HepG2 (cell line): Measurements from ENCODE around the gene VGLL4. TPM values are rescaled to one million over a fixed set of nuclear protein-coding genes. Genes with fewer than 3 reads are reported as not detected.

ENCODE experiments used
- BHLHE40 ChIP-seq: IDR thresholded peaks from 2 replicates; pipeline ENCODE4 v1.6.1; 2011; ENCODE audit warnings: low read length, improper control_type of control experiment
- CAMTA2 ChIP-seq: sonication (generic); formaldehyde crosslinking; IDR thresholded peaks from 2 replicates; pipeline ENCODE4 v1.4.0; 2020; ENCODE audit warnings: mild to moderate bottlenecking, missing genetic modification reagents, borderline replicate concordance
- CHD4 ChIP-seq: fragments of 200-600 bp; sonication (generic); IDR thresholded peaks from 2 replicates; pipeline ENCODE4 v1.7.0; 2017; ENCODE audit warnings: mild to moderate bottlenecking, low read length, borderline replicate concordance
- GTF3A ChIP-seq: sonication (generic); formaldehyde crosslinking; conservative IDR thresholded peaks from 2 replicates; pipeline ENCODE4 v1.4.0; 2020; ENCODE audit warnings: mild to moderate bottlenecking, missing genetic modification reagents
- GZF1 ChIP-seq: sonication (generic); formaldehyde crosslinking; IDR thresholded peaks from 2 replicates; pipeline ENCODE4 v1.5.1; 2020; ENCODE audit warnings: mild to moderate bottlenecking, missing genetic modification reagents
- RXRB ChIP-seq: IDR thresholded peaks from 2 replicates; pipeline ENCODE4 v1.6.1; 2016; ENCODE audit warnings: borderline replicate concordance, missing genetic modification reagents, missing compliant biosample characterization
- SRF ChIP-seq: IDR thresholded peaks from 2 replicates; pipeline ENCODE4 v1.6.1; 2011; ENCODE audit warnings: mild to moderate bottlenecking, low read depth, low read length, moderate library complexity
- TCF7 ChIP-seq: sonication (generic); IDR thresholded peaks from 2 replicates; pipeline ENCODE4 v1.6.1; 2016; ENCODE audit warnings: antibody characterized with exemption, low read depth
- ZBTB38 ChIP-seq: sonication (generic); formaldehyde crosslinking; IDR thresholded peaks from 2 replicates; pipeline ENCODE4 v1.5.1; 2020; ENCODE audit warnings: mild to moderate bottlenecking, missing genetic modification reagents
- ZBTB7A ChIP-seq: sonication (generic); formaldehyde crosslinking; IDR thresholded peaks from 2 replicates; pipeline ENCODE4 v1.8.0; 2022; ENCODE audit warnings: mild to moderate bottlenecking, missing genetic modification reagents
- ZFP36 ChIP-seq: fragments of 150-350 bp; IDR thresholded peaks from 2 replicates; pipeline ENCODE4 v1.6.1; 2018; ENCODE audit warnings: borderline replicate concordance, low read length, low read depth; ENCODE audit not compliant: partially characterized antibody
- ZFYVE20 ChIP-seq: sonication (generic); formaldehyde crosslinking; IDR thresholded peaks from 2 replicates; pipeline ENCODE4 v1.8.0; 2023; ENCODE audit warnings: low read depth, mild to moderate bottlenecking, moderate library complexity, missing genetic modification reagents, borderline replicate concordance
- ZNF230 ChIP-seq: sonication (generic); formaldehyde crosslinking; IDR thresholded peaks from 2 replicates; pipeline ENCODE4 v1.4.0; 2020; ENCODE audit warnings: mild to moderate bottlenecking, missing genetic modification reagents
- ZNF589 ChIP-seq: sonication (generic); formaldehyde crosslinking; conservative IDR thresholded peaks from 2 replicates; pipeline ENCODE4 v1.8.0; 2022; ENCODE audit warnings: mild to moderate bottlenecking, moderate library complexity, missing genetic modification reagents
- ZNF598 ChIP-seq: sonication (generic); formaldehyde crosslinking; IDR thresholded peaks from 2 replicates; pipeline ENCODE4 v1.5.1; 2020; ENCODE audit warnings: mild to moderate bottlenecking, missing genetic modification reagents, borderline replicate concordance
- ZNF607 ChIP-seq: sonication (generic); formaldehyde crosslinking; IDR thresholded peaks from 2 replicates; pipeline ENCODE4 v1.5.1; 2020; ENCODE audit warnings: missing genetic modification reagents, mild to moderate bottlenecking, borderline replicate concordance
- ZNF674 ChIP-seq: sonication (generic); formaldehyde crosslinking; IDR thresholded peaks from 2 replicates; pipeline ENCODE4 v1.5.0; 2020; ENCODE audit warnings: low read depth, mild to moderate bottlenecking, missing genetic modification reagents
- ZNF773 ChIP-seq: sonication (generic); formaldehyde crosslinking; IDR thresholded peaks from 2 replicates; pipeline ENCODE4 v1.4.0; 2020; ENCODE audit warnings: missing genetic modification reagents, borderline replicate concordance
- ZNF816 ChIP-seq: sonication (generic); formaldehyde crosslinking; IDR thresholded peaks from 2 replicates; pipeline ENCODE4 v1.8.0; 2022; ENCODE audit warnings: missing genetic modification reagents, mild to moderate bottlenecking, borderline replicate concordance
- ZSCAN12 ChIP-seq: sonication (generic); formaldehyde crosslinking; IDR thresholded peaks from 2 replicates; pipeline ENCODE4 v1.9.0; 2021; ENCODE audit warnings: mild to moderate bottlenecking, missing genetic modification reagents
- polyA plus RNA-seq, 8 experiments: library from polyadenylated mRNA; depleted of rRNA in 3 of 8; stranded (reverse) in 7 of 8; unstranded in 1 of 8; fragments of >200 nt; fragmentation: Illumina TruSeq in 4 of 8; extraction: Trizol in 4 of 8; gene quantifications; 2 replicates each; pipeline versions ENCODE4 v1.2.1 to v1.2.3, GENCODE V29; 2011 to 2016; ENCODE audit warnings: low read depth in 4 of 8, missing spikeins in 1 of 8, mixed read lengths in 1 of 8; ENCODE audit not compliant: insufficient read depth in 1 of 8
- total RNA-seq, 5 experiments: library from RNA; depleted of rRNA; stranded (reverse); fragments of >200 nt; fragmentation: Illumina TruSeq; extraction: Trizol; gene quantifications; 2 replicates each; pipeline ENCODE4 v1.2.3, GENCODE V29; 2016; ENCODE audit warnings: low read depth in 1 of 5
- TF ChIP-seq, protein P1 (sequence below): sonication (generic); formaldehyde crosslinking; IDR thresholded peaks from 2 replicates; pipeline ENCODE4 v1.5.1; 2020; ENCODE audit warnings: mild to moderate bottlenecking, missing genetic modification reagents
- TF ChIP-seq, protein P2 (sequence below): sonication (generic); formaldehyde crosslinking; IDR thresholded peaks from 2 replicates; pipeline ENCODE4 v1.4.0; 2020; ENCODE audit warnings: mild to moderate bottlenecking, missing genetic modification reagents, borderline replicate concordance
- TF ChIP-seq, protein P3 (sequence below): sonication (generic); formaldehyde crosslinking; IDR thresholded peaks from 2 replicates; pipeline ENCODE4 v1.8.1; 2023; ENCODE audit warnings: missing genetic modification reagents, mild to moderate bottlenecking, borderline replicate concordance
- TF ChIP-seq, protein P4 (sequence below): sonication (generic); formaldehyde crosslinking; IDR thresholded peaks from 2 replicates; pipeline ENCODE4 v1.4.0; 2020; ENCODE audit warnings: mild to moderate bottlenecking, missing genetic modification reagents

VGLL4 gene
- total and polyA plus RNA-seq, 2 of the 13 experiments (the other 11 are each of a cell fraction or from before 2014, with no cell fraction given) = 23.2 to 39.0 TPM

DNA sequence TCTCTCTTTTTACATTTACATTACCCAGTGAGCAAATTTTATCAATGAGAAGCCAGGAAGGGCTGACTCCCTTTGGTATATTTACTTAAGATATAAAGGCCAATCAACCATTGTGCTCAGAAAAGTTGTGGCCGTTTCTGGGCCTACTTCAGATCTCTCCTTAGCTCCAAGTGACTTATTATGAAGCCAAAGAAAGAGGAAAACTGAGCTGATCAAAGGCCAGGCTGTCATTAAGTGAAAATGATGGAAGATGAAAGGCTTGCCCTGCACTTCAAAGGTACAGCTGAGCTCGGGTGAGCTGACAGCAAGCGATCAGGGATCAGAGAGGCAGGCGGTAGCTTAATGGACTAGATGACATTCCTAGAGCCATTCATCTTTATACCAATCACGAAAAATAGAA is 24.8 kb downstream of the VGLL4 start (continued):
- TF ChIP-seq, protein P1, sequence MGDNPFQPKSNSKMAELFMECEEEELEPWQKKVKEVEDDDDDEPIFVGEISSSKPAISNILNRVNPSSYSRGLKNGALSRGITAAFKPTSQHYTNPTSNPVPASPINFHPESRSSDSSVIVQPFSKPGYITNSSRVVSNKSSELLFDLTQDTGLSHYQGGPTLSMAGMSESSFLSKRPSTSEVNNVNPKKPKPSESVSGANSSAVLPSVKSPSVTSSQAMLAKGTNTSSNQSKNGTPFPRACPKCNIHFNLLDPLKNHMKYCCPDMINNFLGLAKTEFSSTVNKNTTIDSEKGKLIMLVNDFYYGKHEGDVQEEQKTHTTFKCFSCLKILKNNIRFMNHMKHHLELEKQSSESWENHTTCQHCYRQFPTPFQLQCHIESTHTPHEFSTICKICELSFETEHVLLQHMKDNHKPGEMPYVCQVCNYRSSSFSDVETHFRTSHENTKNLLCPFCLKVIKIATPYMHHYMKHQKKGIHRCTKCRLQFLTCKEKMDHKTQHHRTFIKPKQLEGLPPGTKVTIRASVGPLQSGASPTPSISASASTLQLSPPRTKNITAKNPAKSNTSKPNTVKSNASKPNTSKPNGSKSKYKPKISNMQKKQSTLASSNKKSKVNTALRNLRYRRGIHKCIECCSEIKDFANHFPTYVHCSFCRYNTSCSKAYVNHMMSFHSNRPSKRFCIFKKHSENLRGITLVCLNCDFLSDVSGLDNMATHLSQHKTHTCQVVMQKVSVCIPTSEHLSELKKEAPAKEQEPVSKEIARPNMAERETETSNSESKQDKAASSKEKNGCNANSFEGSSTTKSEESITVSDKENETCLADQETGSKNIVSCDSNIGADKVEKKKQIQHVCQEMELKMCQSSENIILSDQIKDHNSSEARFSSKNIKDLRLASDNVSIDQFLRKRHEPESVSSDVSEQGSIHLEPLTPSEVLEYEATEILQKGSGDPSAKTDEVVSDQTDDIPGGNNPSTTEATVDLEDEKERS (CRISPR knock-in tag) = no peak
- TF ChIP-seq CHD4 = no peak
- TF ChIP-seq, protein P2, sequence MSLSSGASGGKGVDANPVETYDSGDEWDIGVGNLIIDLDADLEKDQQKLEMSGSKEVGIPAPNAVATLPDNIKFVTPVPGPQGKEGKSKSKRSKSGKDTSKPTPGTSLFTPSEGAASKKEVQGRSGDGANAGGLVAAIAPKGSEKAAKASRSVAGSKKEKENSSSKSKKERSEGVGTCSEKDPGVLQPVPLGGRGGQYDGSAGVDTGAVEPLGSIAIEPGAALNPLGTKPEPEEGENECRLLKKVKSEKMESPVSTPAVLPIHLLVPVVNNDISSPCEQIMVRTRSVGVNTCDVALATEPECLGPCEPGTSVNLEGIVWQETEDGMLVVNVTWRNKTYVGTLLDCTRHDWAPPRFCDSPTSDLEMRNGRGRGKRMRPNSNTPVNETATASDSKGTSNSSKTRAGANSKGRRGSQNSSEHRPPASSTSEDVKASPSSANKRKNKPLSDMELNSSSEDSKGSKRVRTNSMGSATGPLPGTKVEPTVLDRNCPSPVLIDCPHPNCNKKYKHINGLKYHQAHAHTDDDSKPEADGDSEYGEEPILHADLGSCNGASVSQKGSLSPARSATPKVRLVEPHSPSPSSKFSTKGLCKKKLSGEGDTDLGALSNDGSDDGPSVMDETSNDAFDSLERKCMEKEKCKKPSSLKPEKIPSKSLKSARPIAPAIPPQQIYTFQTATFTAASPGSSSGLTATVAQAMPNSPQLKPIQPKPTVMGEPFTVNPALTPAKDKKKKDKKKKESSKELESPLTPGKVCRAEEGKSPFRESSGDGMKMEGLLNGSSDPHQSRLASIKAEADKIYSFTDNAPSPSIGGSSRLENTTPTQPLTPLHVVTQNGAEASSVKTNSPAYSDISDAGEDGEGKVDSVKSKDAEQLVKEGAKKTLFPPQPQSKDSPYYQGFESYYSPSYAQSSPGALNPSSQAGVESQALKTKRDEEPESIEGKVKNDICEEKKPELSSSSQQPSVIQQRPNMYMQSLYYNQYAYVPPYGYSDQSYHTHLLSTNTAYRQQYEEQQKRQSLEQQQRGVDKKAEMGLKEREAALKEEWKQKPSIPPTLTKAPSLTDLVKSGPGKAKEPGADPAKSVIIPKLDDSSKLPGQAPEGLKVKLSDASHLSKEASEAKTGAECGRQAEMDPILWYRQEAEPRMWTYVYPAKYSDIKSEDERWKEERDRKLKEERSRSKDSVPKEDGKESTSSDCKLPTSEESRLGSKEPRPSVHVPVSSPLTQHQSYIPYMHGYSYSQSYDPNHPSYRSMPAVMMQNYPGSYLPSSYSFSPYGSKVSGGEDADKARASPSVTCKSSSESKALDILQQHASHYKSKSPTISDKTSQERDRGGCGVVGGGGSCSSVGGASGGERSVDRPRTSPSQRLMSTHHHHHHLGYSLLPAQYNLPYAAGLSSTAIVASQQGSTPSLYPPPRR = peak; percentile 84
- no peak for TF ChIP-seq SRF
- TF ChIP-seq CAMTA2 (CRISPR knock-in tag) = no peak
- TF ChIP-seq, protein P3, sequence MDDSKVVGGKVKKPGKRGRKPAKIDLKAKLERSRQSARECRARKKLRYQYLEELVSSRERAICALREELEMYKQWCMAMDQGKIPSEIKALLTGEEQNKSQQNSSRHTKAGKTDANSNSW = no peak
- TF ChIP-seq ZFYVE20 = no peak
- TF ChIP-seq, protein P4, sequence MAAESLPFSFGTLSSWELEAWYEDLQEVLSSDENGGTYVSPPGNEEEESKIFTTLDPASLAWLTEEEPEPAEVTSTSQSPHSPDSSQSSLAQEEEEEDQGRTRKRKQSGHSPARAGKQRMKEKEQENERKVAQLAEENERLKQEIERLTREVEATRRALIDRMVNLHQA (CRISPR knock-in tag) = no peak
- TF ChIP-seq ZNF589 (CRISPR knock-in tag) = no peak
- peak; percentile 100 for TF ChIP-seq TCF7
- no peak for TF ChIP-seq ZNF230 (CRISPR knock-in tag)
- TF ChIP-seq RXRB (CRISPR knock-in tag) = peak; percentile 56
- no peak for TF ChIP-seq GZF1 (CRISPR knock-in tag)
- TF ChIP-seq ZFP36 = no peak
- TF ChIP-seq ZNF674 (CRISPR knock-in tag) = no peak
- no peak for TF ChIP-seq ZNF598 (CRISPR knock-in tag)
- TF ChIP-seq ZBTB38 (CRISPR knock-in tag) = no peak
- no peak for TF ChIP-seq ZSCAN12 (CRISPR knock-in tag)
- no peak for TF ChIP-seq ZNF773 (CRISPR knock-in tag)
- TF ChIP-seq ZBTB7A (CRISPR knock-in tag) = no peak
- TF ChIP-seq GTF3A (CRISPR knock-in tag) = no peak
- no peak for TF ChIP-seq ZNF607 (CRISPR knock-in tag)
- peak; percentile 90 for TF ChIP-seq BHLHE40
- TF ChIP-seq ZNF816 (CRISPR knock-in tag) = no peak
